ENCODE results near the gene MON2. TPM values are rescaled to one million over a fixed set of nuclear protein-coding genes. Genes with fewer than 3 reads are reported as not detected.

MON2 gene
- total RNA-seq, 2 experiments from 2014 or later = 25.5 to 29.0 TPM

DNA sequence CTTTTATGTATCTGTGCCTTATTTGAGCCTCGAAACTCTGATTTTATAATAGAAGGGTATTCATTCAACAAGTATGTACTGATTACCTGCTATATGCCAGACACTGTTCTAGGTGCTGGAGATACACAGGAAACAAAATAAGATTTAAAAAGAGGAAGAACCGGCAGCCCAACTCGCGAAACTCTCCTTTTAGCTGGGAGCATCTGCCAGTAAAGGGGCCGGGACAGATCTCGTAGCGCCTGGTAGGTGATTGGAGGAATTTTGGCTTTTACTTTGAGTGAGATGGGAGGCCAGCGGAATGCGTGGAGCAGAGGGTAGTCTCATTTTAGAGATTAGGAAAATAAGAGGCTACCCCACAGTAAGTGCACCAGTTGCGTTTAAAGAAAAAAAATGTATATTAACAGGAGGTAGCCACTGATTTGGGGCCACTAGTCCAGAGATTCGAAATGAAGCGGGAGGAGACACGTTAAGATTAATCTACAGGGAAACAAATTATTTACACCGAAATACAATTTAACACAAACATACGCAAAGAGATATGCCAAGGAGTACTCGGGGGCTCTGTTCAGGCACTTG lies 520 bp upstream of the MON2 start:
- peaks cover 5% of the 10 kb centered on the region for H3K36me3 Mint-ChIP-seq (ENCODE audit: low read depth)
- POLR2A ChIA-PET = interaction anchor here (0.6 to 2.0 kb wide), 6 partner anchors 9 to 1714 kb away, joined by 3 to 8 read pairs (median 4); no protein-coding TSS in a partner anchor
- DNase-seq = peak; percentile 36

DNA sequence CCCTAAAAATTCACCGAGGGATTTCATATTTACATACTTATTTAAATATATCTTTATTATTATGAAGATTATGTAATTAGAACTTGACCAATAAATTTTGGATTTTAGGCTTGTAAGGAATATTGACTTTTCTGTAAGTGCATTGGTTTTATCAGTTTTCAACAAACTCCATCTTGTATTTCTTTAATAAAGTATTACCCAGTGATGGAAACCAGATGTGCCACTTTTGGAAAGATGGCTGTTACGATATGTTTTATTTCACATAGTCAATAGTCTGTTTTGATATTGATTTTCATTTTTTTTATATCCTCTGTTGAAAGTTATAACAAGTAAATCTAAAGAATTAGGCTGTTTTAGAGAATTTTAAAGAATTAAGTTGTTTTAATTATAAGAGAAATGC lies 1.8 kb downstream of the MON2 start:
- ChIA-PET POLR2A (no interaction called here), CTCF (interaction anchor here (2.3 kb wide), 1 partner anchor 326 kb away, joined by 7 read pairs; no protein-coding TSS in a partner anchor)
- no peak for DNase-seq
- TF ChIP-seq, protein P1, sequence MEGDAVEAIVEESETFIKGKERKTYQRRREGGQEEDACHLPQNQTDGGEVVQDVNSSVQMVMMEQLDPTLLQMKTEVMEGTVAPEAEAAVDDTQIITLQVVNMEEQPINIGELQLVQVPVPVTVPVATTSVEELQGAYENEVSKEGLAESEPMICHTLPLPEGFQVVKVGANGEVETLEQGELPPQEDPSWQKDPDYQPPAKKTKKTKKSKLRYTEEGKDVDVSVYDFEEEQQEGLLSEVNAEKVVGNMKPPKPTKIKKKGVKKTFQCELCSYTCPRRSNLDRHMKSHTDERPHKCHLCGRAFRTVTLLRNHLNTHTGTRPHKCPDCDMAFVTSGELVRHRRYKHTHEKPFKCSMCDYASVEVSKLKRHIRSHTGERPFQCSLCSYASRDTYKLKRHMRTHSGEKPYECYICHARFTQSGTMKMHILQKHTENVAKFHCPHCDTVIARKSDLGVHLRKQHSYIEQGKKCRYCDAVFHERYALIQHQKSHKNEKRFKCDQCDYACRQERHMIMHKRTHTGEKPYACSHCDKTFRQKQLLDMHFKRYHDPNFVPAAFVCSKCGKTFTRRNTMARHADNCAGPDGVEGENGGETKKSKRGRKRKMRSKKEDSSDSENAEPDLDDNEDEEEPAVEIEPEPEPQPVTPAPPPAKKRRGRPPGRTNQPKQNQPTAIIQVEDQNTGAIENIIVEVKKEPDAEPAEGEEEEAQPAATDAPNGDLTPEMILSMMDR (IDR thresholded peaks at IDR 0.05) = no peak
- Mint-ChIP-seq H3K4me1 (ENCODE audit: low read depth) (peaks cover 29% of the 10 kb centered on the region), H3K27me3 (no peaks in the 10 kb centered on the region), H3K27ac (no peak overlapping the region), H3K36me3 (ENCODE audit: low read depth) (peaks cover 5% of the 10 kb centered on the region), H3K4me3 (peak overlapping the region; percentile 78), H3K9me3 (peaks cover 5% of the 10 kb centered on the region)
- no peak for ATAC-seq
- intact Hi-C loops (cut with micrococcal nuclease) = no loop called here

More for the DNA sequence above, 520 bp upstream of the MON2 start:
- peaks cover 8% of the 10 kb centered on the region for H3K9me3 Mint-ChIP-seq
- ATAC-seq = peak; percentile 18
- TF ChIP-seq, protein P1 (IDR thresholded peaks at IDR 0.05) = no peak
- CTCF ChIA-PET = interaction anchor here (1.3 to 4.8 kb wide), 3 partner anchors 29 to 329 kb away, joined by 3 to 31 read pairs (median 7); partner anchors contain the start of gene USP15
- H3K27me3 Mint-ChIP-seq = no peaks in the 10 kb centered on the region
- peak overlapping the region; percentile 78 for H3K4me3 Mint-ChIP-seq
- intact Hi-C loops (cut with micrococcal nuclease) = no loop called here
- peaks cover 21% of the 10 kb centered on the region for H3K4me1 Mint-ChIP-seq (ENCODE audit: low read depth)
- H3K27ac Mint-ChIP-seq = peak overlapping the region; percentile 94

DNA sequence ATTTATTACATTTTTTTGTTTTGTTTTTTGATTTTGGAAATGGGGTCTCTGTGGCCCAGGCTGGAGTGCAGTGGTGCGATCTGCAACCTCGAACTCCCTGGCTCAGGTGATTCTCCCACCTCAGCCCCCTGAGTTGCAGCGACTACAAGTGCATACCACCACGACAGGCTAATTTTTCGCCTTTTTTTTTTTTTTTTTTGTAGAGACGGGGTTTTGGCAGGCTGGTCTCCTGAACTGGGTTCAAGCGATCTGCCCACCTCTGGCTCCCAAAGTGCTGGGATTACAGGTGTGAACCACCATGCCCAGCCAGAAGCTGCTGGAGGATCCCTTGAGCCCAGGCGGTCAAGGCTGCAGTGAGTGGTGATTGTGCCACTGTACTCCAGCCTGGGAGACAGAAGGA lies 2.3 kb downstream of the MON2 start:
- no peaks in the 10 kb centered on the region for H3K27me3 Mint-ChIP-seq
- DNase-seq (no peak), ATAC-seq (no peak)
- H3K36me3 Mint-ChIP-seq (ENCODE audit: low read depth) = peaks cover 5% of the 10 kb centered on the region
- H3K4me3 Mint-ChIP-seq = peak overlapping the region; percentile 37
- no peak overlapping the region for H3K27ac Mint-ChIP-seq
- intact Hi-C loops (cut with micrococcal nuclease) = no loop called here
- POLR2A ChIA-PET = no interaction called here
- H3K4me1 Mint-ChIP-seq (ENCODE audit: low read depth) = peaks cover 32% of the 10 kb centered on the region
- CTCF ChIA-PET = interaction anchor here (0.8 to 1.1 kb wide), 2 partner anchors 20 to 56 kb away, joined by 3 to 4 read pairs; no protein-coding TSS in a partner anchor
- H3K9me3 Mint-ChIP-seq = no peaks in the 10 kb centered on the region
- TF ChIP-seq, protein P1 (IDR thresholded peaks at IDR 0.05) = no peak

- Mint-ChIP-seq H3K36me3 (ENCODE audit: low read depth) (peaks cover 5% of the 10 kb centered on the region), H3K4me3 (peak overlapping the region; percentile 37), H3K9me3 (no peaks in the 10 kb centered on the region), H3K4me1 (ENCODE audit: low read depth) (peaks cover 33% of the 10 kb centered on the region), H3K27ac (no peak overlapping the region), H3K27me3 (no peaks in the 10 kb centered on the region)
- intact Hi-C loops (cut with micrococcal nuclease) = no loop called here
- ChIA-PET POLR2A (no interaction called here), CTCF (interaction anchor here (0.8 to 1.4 kb wide), 3 partner anchors 21 to 56 kb away, joined by 3 to 5 read pairs (median 4); no protein-coding TSS in a partner anchor)
- TF ChIP-seq, protein P1 (IDR thresholded peaks at IDR 0.05) = no peak
- DNase-seq (no peak), ATAC-seq (no peak)
Measured at GRCh38 chr12:62469704-62470103, 3.1 kb downstream of the MON2 start.

DNA sequence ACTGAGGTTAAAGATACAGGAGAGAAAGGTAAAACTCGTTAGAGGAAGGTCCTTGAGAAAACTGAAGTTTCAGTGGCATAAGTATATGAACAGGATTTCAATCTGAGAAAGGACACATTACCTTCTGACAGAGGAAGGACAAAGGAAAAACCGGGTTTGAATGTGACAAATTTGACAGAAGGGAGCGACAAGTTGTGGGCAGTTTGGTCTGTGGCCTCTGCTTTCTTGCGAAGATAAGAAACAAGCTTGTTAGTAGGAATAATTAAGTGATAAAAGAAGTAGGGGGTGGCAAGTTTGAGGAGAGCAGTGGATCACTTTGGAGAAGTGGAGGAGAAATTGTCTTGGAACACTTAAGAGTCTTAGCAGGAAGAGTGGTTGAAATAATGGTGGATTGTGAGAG lies 5.1 kb downstream of the MON2 start:
- H3K36me3 Mint-ChIP-seq (ENCODE audit: low read depth) = peaks cover 7% of the 10 kb centered on the region
- intact Hi-C loops (cut with micrococcal nuclease) = no loop called here
- no peaks in the 10 kb centered on the region for H3K9me3 Mint-ChIP-seq
- ChIA-PET POLR2A (no interaction called here), CTCF (no interaction called here)
- DNase-seq (no peak), ATAC-seq (no peak)
- peaks cover 30% of the 10 kb centered on the region for H3K4me1 Mint-ChIP-seq (ENCODE audit: low read depth)
- H3K27me3 Mint-ChIP-seq = no peaks in the 10 kb centered on the region
- no peak overlapping the region for H3K4me3 Mint-ChIP-seq
- no peak overlapping the region for H3K27ac Mint-ChIP-seq
- TF ChIP-seq, protein P1 (IDR thresholded peaks at IDR 0.05) = no peak
